Adrenal gland (tissue), 12 donors: ENCODE results near the gene MOCOS. TPM values are rescaled to one million over a fixed set of nuclear protein-coding genes. Genes with fewer than 3 reads are reported as not detected.
A peak's percentile ranks its signal among the peaks of the same experiment; 100 is the strongest.

Experiments
- DNase-seq, 7 donors: peaks; one replicate each; pipeline ENCODE4 v3.0.0-alpha.2; 2019 to 2020
- H3K27ac ChIP-seq, 5 donors: fragments of 200-600 bp; sonication (generic) in 4 of 5; 1 replicate in 3 of 5; 2 replicates in 2 of 5; pipeline versions ENCODE4 v1.5.1 to v1.8.0; 2016 to 2020; ENCODE audit warnings: mild to moderate bottlenecking in 1 of 5
- H3K27me3 ChIP-seq: fragments of 200-600 bp; 2 replicates; pipeline ENCODE4 v1.8.0; 2021
- H3K36me3 ChIP-seq, 2 donors: fragments of 200-600 bp; replicated peaks in 1 of 2; 1 replicate in 1 of 2; 2 replicates in 1 of 2; pipeline versions ENCODE4 v1.5.1 to v1.8.0; 2018 to 2022
- H3K4me1 ChIP-seq, 2 donors: fragments of 200-600 bp; replicated peaks in 1 of 2; 1 replicate in 1 of 2; 2 replicates in 1 of 2; pipeline versions ENCODE4 v1.5.1 to v1.8.0; 2018 to 2021
- H3K4me3 ChIP-seq, 4 donors: fragments of 200-600 bp; sonication (generic) in 3 of 4; one replicate each; pipeline ENCODE4 v1.5.1; 2016 to 2018
- H3K9me3 ChIP-seq, 3 donors: fragments of 200-600 bp; sonication (generic) in 1 of 3; replicated peaks in 1 of 3; 1 replicate in 2 of 3; 2 replicates in 1 of 3; pipeline versions ENCODE4 v1.5.1 to v1.8.0; 2016 to 2021
- POLR2A ChIP-seq, 2 donors: fragments of 450-650 bp; IDR thresholded peaks; one replicate each; pipeline ENCODE4 v1.6.1; 2017; ENCODE audit warnings: antibody characterized with exemption in 2 of 2, mild to moderate bottlenecking in 2 of 2, moderate library complexity in 1 of 2
- WGBS, 4 donors: extraction: QIAGEN DNeasy Blood & Tissue Kit in 2 of 4; methylation state at CpG; one replicate each; pipeline versions ENCODE4 v1.1.5 to v1.1.7; 2013 to 2017; 5-methylcytosine and 5-hydroxymethylcytosine counted together
- intact Hi-C, 2 donors: fragments of 100-400 bp; cut with DNase I; formaldehyde crosslinking; loops; one replicate each; pipeline versions ENCODE4 v1.14.1 to v1.15.0; 2022 to 2023
- polyA plus RNA-seq, 3 donors: library from polyadenylated mRNA; stranded (reverse); fragments of 200-250 nt in 2 of 3; fragments of 350-450 nt in 1 of 3; fragmentation: Illumina TruSeq in 1 of 3; extraction: RNeasy Lipid Tissue Mini Kit (QIAGEN cat#74804) in 1 of 3; gene quantifications; one replicate each; pipeline ENCODE4 v1.2.3, GENCODE V29; 2013 to 2014
- total RNA-seq, 9 donors: library from RNA; depleted of rRNA in 4 of 9; stranded (reverse); fragments of >200 nt in 4 of 9; fragments of 120-200 nt in 1 of 9; fragmentation: NEBNext Ultra II Directional in 1 of 9; extraction: Animal tissue kit (Norgen Biotek cat#: 25700) in 1 of 9; gene quantifications; one replicate each; pipeline versions ENCODE4 v1.1.0 to v1.2.4, GENCODE V29; 2013 to 2023
- TF ChIP-seq, protein P1 (sequence below), 6 experiments: fragments of 450-650 bp in 4 of 6; fragments of 200-600 bp in 2 of 6; sonication (generic) in 1 of 6; IDR thresholded peaks; 1 replicate in 5 of 6; 2 replicates in 1 of 6; pipeline versions ENCODE4 v1.5.1 to v1.8.0; 2016 to 2021; ENCODE audit warnings: antibody characterized with exemption in 6 of 6, mild to moderate bottlenecking in 2 of 6, moderate library complexity in 1 of 6
- donor health status: healthy with polysubstance abuse.
- donor health status: Bipolar disorder and iron deficiency.
- donor health status: DM: yes; HTN: yes; CAD: no.
- donor health status: DM: no; HTN: no; CAD: no.
- donor health status: DM: no; HTN: no; CAD: no.
- donor health status: DM: yes; HTN: yes; CAD: no.

MOCOS gene
- total and polyA plus RNA-seq, 12 donors: 7.6 to 88.1 (median 20.9) TPM

DNA sequence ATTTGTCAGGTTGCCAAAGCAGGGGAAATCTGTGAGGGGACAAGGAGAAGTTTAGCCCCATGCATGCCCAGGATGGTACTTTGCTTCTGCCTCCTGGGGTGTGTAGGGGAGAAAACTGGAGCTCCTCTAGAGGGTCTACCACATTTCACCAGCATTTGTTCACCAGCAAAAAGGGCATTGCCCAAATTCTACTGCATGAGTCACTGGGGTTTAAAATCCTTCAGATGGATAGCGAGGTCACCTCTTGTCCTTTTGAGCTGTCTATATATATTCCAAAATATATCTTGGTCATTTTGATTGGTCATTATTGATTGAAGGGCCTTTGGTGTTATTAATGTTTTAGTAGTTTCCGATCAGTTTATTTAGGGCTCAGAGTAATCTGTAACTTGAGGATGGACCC, 128.9 kb downstream of the MOCOS start:
- 57 to 80% (median 74%) methylated on average over 2 of the region's 2 CpGs for WGBS, 4 donors
- peaks cover 34 to 39% of the 10 kb centered on the region in 2 donors for H3K4me1 ChIP-seq
- H3K9me3 ChIP-seq: peaks cover 0 to 10% (median 0%) of the 10 kb centered on the region in 3 donors
- peak overlapping the region in 2 of 5 donors; percentile 40 to 73 for H3K27ac ChIP-seq
- no peak overlapping the region for H3K4me3 ChIP-seq
- intact Hi-C loops: no loop called here
- H3K27me3 ChIP-seq: no peaks in the 10 kb centered on the region
- TF ChIP-seq POLR2A (IDR thresholded peaks at IDR 0.05): no peak
- TF ChIP-seq, protein P1, sequence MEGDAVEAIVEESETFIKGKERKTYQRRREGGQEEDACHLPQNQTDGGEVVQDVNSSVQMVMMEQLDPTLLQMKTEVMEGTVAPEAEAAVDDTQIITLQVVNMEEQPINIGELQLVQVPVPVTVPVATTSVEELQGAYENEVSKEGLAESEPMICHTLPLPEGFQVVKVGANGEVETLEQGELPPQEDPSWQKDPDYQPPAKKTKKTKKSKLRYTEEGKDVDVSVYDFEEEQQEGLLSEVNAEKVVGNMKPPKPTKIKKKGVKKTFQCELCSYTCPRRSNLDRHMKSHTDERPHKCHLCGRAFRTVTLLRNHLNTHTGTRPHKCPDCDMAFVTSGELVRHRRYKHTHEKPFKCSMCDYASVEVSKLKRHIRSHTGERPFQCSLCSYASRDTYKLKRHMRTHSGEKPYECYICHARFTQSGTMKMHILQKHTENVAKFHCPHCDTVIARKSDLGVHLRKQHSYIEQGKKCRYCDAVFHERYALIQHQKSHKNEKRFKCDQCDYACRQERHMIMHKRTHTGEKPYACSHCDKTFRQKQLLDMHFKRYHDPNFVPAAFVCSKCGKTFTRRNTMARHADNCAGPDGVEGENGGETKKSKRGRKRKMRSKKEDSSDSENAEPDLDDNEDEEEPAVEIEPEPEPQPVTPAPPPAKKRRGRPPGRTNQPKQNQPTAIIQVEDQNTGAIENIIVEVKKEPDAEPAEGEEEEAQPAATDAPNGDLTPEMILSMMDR (IDR thresholded peaks at IDR 0.05): no peak
- peak in 1 of 7 donors; percentile 13 for DNase-seq
- H3K36me3 ChIP-seq: no peaks in the 10 kb centered on the region

Other genes starting within 250 kb of the MOCOS start
- 100 to 1,000 TPM in 3 of 9 donors, 10 to 100 TPM in 6; 40.7 to 128 (median 62.7) TPM for gene RPRD1A, start 119.9 kb upstream of the MOCOS start, total RNA-seq
- gene RPRD1A, start 119.9 kb upstream of the MOCOS start, polyA plus RNA-seq: 10 to 100 TPM; 28.9 to 62.6 (median 31.9) TPM
- 10 to 100 TPM; 30.5 to 79.1 (median 39.5) TPM for gene SLC39A6, start 58.2 kb upstream of the MOCOS start, total RNA-seq
- 10 to 100 TPM in 1 of 3 donors, 1 to 10 TPM in 2; 4.3 to 54.2 (median 6.1) TPM for gene SLC39A6, start 58.2 kb upstream of the MOCOS start, polyA plus RNA-seq
- 10 to 100 TPM; 27.4 to 80.5 (median 65.9) TPM for gene ELP2, start 57.6 kb upstream of the MOCOS start, total RNA-seq
- gene ELP2, start 57.6 kb upstream of the MOCOS start, polyA plus RNA-seq: 100 to 1,000 TPM in 1 of 3 donors, 10 to 100 TPM in 2; 52.4 to 150 (median 97.4) TPM
- gene FHOD3, start 110.2 kb downstream of the MOCOS start, total RNA-seq: 10 to 100 TPM; 17.5 to 84.6 (median 45.6) TPM
- 10 to 100 TPM; 55.3 to 87.9 (median 68.7) TPM for gene FHOD3, start 110.2 kb downstream of the MOCOS start, polyA plus RNA-seq